CD8-positive, alpha-beta memory T cell (primary cell): ENCODE data around the gene SCN3A. TPM values are rescaled to one million over a fixed set of nuclear protein-coding genes. Genes with fewer than 3 reads are reported as not detected.

Experiments used
- CTCF ChIA-PET: fragments of 350-600 bp; sonication (Branson Sonifier 250); formaldehyde crosslinking; loops from one replicate; lab custom pipeline; 2021; ENCODE audit warnings: antibody characterized with exemption; lab: Charles Lee
- POLR2A ChIA-PET: fragments of 350-600 bp; sonication (Branson Sonifier 250); formaldehyde crosslinking; loops from one replicate; lab custom pipeline; 2021; ENCODE audit warnings: antibody characterized with exemption; lab: Charles Lee
- DNase-seq, 5 donors: peaks; one replicate each; pipeline versions ENCODE4 v3.0.0 to v3.0.0-alpha.2; 2020 to 2022; ENCODE audit warnings: mixed read lengths in 1 of 5
- H3K27ac ChIP-seq: one replicate; pipeline ENCODE4 v1.7.0; 2013; ENCODE audit warnings: low read depth, mild to moderate bottlenecking, low read length, moderate library complexity
- H3K27me3 ChIP-seq: 2 replicates; pipeline ENCODE4 v1.7.0; 2013; ENCODE audit warnings: low read length, mild to moderate bottlenecking; ENCODE audit not compliant: insufficient read depth, poor library complexity, severe bottlenecking
- H3K36me3 ChIP-seq: 2 replicates; pipeline ENCODE4 v1.7.0; 2013; ENCODE audit warnings: mild to moderate bottlenecking, low read length, moderate library complexity; ENCODE audit not compliant: insufficient read depth
- H3K4me1 ChIP-seq: 2 replicates; pipeline ENCODE4 v1.7.0; 2013; ENCODE audit warnings: mild to moderate bottlenecking, low read length, moderate library complexity; ENCODE audit not compliant: insufficient read depth
- H3K4me3 ChIP-seq: 2 replicates; pipeline ENCODE4 v1.7.0; 2013; ENCODE audit warnings: mild to moderate bottlenecking, low read length
- H3K9me3 ChIP-seq: 2 replicates; pipeline ENCODE4 v1.7.0; 2013; ENCODE audit warnings: mild to moderate bottlenecking, low read length
- H3K27ac Mint-ChIP-seq, 8 donors: one replicate each; pipeline ENCODE4 v1.8.0; 2020 to 2021; ENCODE audit warnings: mixed read lengths in 8 of 8, mild to moderate bottlenecking in 6 of 8, inconsistent platforms in 3 of 8, moderate library complexity in 3 of 8
- H3K27me3 Mint-ChIP-seq, 2 donors: one replicate each; pipeline ENCODE4 v1.8.0; 2020 to 2021; ENCODE audit warnings: mixed read lengths in 2 of 2, mild to moderate bottlenecking in 1 of 2, moderate library complexity in 1 of 2
- H3K36me3 Mint-ChIP-seq, 3 donors: one replicate each; pipeline ENCODE4 v1.8.0; 2020 to 2021; ENCODE audit warnings: mixed read lengths in 3 of 3, inconsistent platforms in 1 of 3, mild to moderate bottlenecking in 1 of 3
- H3K4me1 Mint-ChIP-seq, 3 donors: one replicate each; pipeline ENCODE4 v1.8.0; 2020 to 2021; ENCODE audit warnings: mixed read lengths in 3 of 3, inconsistent platforms in 1 of 3, mild to moderate bottlenecking in 1 of 3
- H3K4me3 Mint-ChIP-seq, 7 donors: one replicate each; pipeline ENCODE4 v1.8.0; 2020 to 2021; ENCODE audit warnings: mixed read lengths in 7 of 7, mild to moderate bottlenecking in 6 of 7, moderate library complexity in 4 of 7, inconsistent platforms in 2 of 7
- H3K9me3 Mint-ChIP-seq, 5 donors: one replicate each; pipeline ENCODE4 v1.8.0; 2020 to 2022; ENCODE audit warnings: mixed read lengths in 5 of 5, mild to moderate bottlenecking in 3 of 5, moderate library complexity in 2 of 5, inconsistent platforms in 1 of 5
- polyA plus RNA-seq: library from polyadenylated mRNA; unstranded; fragments of 300-500 nt; fragmentation: Illumina TruSeq; gene quantifications from one replicate; pipeline ENCODE4 v1.2.3, GENCODE V29; 2021
- total RNA-seq, 2 experiments: library from RNA; stranded (reverse); gene quantifications; one replicate each; pipeline ENCODE4 v1.2.3, GENCODE V29; 2021

Gene SCN3A
- total and polyA plus RNA-seq, 3 experiments from 2014 or later, result not detected

- H3K27me3 Mint-ChIP-seq, result no peaks in the 10 kb centered on the region
- no peak overlapping the region for H3K4me3 Mint-ChIP-seq
- ChIA-PET CTCF (no interaction called here), POLR2A (no interaction called here)
- no peaks in the 10 kb centered on the region for H3K4me1 Mint-ChIP-seq
- H3K9me3 Mint-ChIP-seq, result no peaks in the 10 kb centered on the region
- Histone ChIP-seq H3K4me3 (no peak overlapping the region), H3K9me3 (no peaks in the 10 kb centered on the region), H3K4me1 (no peaks in the 10 kb centered on the region), H3K27me3 (no peaks in the 10 kb centered on the region), H3K27ac (no peak overlapping the region), H3K36me3 (no peaks in the 10 kb centered on the region)
- H3K27ac Mint-ChIP-seq, result no peak overlapping the region
- H3K36me3 Mint-ChIP-seq, result no peaks in the 10 kb centered on the region
- DNase-seq, result no peak
These were observed 56.4 kb downstream of the SCN3A start for GRCh38 chr2:165147186-165148045.

DNA sequence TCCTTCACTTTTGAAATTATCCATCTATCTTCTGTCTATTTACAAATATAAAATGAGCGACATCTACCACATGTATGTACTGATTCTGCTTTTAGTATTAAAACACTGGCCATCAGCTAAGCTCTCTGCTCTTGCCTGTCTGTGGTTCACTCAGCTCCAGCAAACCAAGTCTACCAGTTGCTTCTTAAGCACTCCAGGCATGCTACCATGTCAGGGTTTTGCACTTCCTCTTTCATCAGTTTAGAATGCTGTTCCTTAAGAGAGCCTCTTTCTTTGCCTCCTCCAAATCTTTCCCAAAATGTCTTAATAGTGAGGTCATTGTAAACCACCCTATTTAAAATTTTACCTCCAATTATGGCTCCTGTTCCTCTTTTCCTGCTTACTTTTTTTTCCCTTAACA is 59.5 kb downstream of the SCN3A start:
- H3K36me3 Mint-ChIP-seq, result no peaks in the 10 kb centered on the region
- no peaks in the 10 kb centered on the region for H3K9me3 ChIP-seq
- H3K9me3 Mint-ChIP-seq, result no peaks in the 10 kb centered on the region
- no peaks in the 10 kb centered on the region for H3K4me1 ChIP-seq
- H3K4me1 Mint-ChIP-seq, result no peaks in the 10 kb centered on the region
- no peak overlapping the region for H3K4me3 ChIP-seq
- no peaks in the 10 kb centered on the region for H3K27me3 Mint-ChIP-seq
- no peak overlapping the region for H3K27ac ChIP-seq
- POLR2A ChIA-PET, result no interaction called here
- H3K36me3 ChIP-seq, result no peaks in the 10 kb centered on the region
- no peak for DNase-seq
- no peak overlapping the region for H3K4me3 Mint-ChIP-seq
- H3K27me3 ChIP-seq, result no peaks in the 10 kb centered on the region
- CTCF ChIA-PET, result no interaction called here
- H3K27ac Mint-ChIP-seq, result no peak overlapping the region

DNA sequence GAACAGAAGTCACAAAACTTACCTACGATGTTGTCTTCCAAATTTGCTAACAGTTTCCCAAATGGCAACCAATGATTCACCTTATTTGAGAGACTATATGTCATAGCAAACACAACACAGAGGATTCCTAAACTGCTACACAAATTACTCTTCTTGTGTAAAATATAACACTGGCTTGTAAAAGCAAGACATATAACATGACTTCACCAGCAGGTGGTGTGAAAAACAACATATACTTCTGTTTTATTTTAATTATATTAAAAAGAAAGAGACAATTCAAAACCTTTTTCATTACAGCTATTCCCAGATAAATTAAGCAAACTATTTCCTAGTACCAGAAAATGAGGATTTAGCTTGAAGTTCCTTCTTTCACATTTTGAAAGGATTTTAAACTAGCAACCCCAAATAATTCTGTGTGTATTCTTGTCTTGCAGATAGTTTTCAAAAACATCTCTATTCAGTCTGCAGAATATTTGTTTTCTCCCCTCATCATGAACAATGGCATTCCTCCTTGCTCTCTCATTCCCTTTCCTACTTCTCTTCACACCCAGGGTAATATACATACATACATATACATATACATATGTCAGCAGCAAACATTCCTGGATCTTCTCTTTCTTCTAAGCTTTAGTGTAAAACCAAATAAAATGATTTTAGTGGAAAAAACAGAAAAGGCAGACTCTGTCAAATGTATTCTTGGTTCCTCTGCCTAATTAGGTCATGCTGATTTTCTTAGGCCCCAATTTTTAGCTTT is 62.1 kb downstream of the SCN3A start:
- CTCF ChIA-PET, result no interaction called here
- no peaks in the 10 kb centered on the region for H3K4me1 Mint-ChIP-seq
- H3K36me3 Mint-ChIP-seq, result no peaks in the 10 kb centered on the region
- no peak for DNase-seq
- H3K27ac Mint-ChIP-seq, result no peak overlapping the region
- no peaks in the 10 kb centered on the region for H3K9me3 ChIP-seq
- POLR2A ChIA-PET, result no interaction called here
- H3K4me3 Mint-ChIP-seq, result no peak overlapping the region
- H3K27me3 ChIP-seq, result no peaks in the 10 kb centered on the region
- no peaks in the 10 kb centered on the region for H3K36me3 ChIP-seq
- no peaks in the 10 kb centered on the region for H3K27me3 Mint-ChIP-seq
- H3K4me3 ChIP-seq, result no peak overlapping the region
- H3K9me3 Mint-ChIP-seq, result no peaks in the 10 kb centered on the region
- no peak overlapping the region for H3K27ac ChIP-seq
- H3K4me1 ChIP-seq, result no peaks in the 10 kb centered on the region

GRCh38 chr2:165126244-165126643 is 77.6 kb downstream of the SCN3A start:
- Mint-ChIP-seq H3K9me3 (no peaks in the 10 kb centered on the region), H3K36me3 (no peaks in the 10 kb centered on the region), H3K27me3 (no peaks in the 10 kb centered on the region), H3K27ac (no peak overlapping the region), H3K4me3 (no peak overlapping the region), H3K4me1 (no peaks in the 10 kb centered on the region)
- no peaks in the 10 kb centered on the region for H3K27me3 ChIP-seq
- H3K4me1 ChIP-seq, result no peaks in the 10 kb centered on the region
- POLR2A ChIA-PET, result no interaction called here
- DNase-seq, result no peak
- H3K9me3 ChIP-seq, result no peaks in the 10 kb centered on the region
- no peak overlapping the region for H3K4me3 ChIP-seq
- CTCF ChIA-PET, result no interaction called here
- no peaks in the 10 kb centered on the region for H3K36me3 ChIP-seq
- H3K27ac ChIP-seq, result no peak overlapping the region

DNA sequence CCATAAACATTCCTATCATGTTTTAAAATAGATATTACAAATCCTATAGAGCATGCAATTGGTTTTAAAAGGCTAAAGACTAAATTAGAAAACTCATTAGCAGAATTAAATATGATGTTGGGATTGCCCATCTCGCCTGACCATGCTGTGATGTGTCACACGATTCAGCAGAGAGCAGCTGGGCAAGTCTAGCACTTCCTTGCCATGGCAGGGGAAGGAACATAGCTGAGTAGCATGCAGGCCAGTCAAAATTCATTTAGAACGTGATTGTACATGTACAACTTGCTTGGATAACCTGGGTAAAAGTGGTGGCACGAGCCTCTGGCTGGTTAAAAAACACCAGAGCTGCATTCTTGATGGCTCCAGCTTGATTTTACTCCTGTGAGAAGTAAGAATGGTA is 81.3 kb downstream of the SCN3A start:
- no peaks in the 10 kb centered on the region for H3K9me3 Mint-ChIP-seq
- Histone ChIP-seq H3K4me1 (no peaks in the 10 kb centered on the region), H3K36me3 (no peaks in the 10 kb centered on the region), H3K27ac (no peak overlapping the region), H3K27me3 (no peaks in the 10 kb centered on the region), H3K4me3 (no peak overlapping the region), H3K9me3 (no peaks in the 10 kb centered on the region)
- no peaks in the 10 kb centered on the region for H3K27me3 Mint-ChIP-seq
- H3K4me3 Mint-ChIP-seq, result no peak overlapping the region
- H3K4me1 Mint-ChIP-seq, result no peaks in the 10 kb centered on the region
- no peak overlapping the region for H3K27ac Mint-ChIP-seq
- CTCF ChIA-PET, result no interaction called here
- DNase-seq, result no peak
- POLR2A ChIA-PET, result no interaction called here
- no peaks in the 10 kb centered on the region for H3K36me3 Mint-ChIP-seq

DNA sequence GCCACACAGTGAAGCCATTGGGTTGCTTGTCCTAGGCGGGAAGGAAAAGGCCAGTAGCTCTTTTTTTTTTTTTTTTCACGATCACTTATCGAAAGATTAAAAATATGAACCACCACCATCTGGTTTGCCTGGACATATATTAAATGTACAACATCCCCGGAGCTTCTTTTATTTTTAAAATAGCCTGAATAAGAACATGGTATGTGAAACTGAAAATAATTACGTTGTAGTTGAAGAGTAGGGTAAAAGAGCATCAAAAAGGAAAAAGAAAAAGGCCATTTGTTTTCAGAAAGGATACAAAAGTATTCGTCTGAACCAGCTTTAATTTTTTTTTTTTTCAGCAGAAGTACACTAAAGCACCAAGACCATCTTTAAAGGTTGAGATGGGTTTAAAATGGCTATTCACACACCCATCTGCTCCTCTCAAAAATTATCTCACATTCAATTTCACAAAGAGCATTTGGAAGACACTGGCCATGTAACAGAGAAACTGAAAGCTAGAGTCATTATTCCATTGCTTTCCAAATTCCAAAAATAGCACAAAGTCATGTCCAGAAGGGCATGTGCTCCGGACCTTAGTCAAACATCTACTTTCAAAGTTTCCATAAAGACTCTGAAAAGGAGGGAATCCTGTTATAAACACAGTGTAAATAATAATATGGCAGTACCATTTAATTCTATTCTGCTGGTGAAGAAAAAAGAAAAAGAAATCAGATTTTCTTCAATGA is 82.9 kb downstream of the SCN3A start:
- no peaks in the 10 kb centered on the region for H3K4me1 Mint-ChIP-seq
- no peaks in the 10 kb centered on the region for H3K9me3 Mint-ChIP-seq
- Histone ChIP-seq H3K27me3 (no peaks in the 10 kb centered on the region), H3K9me3 (no peaks in the 10 kb centered on the region), H3K36me3 (no peaks in the 10 kb centered on the region), H3K4me3 (no peak overlapping the region), H3K27ac (no peak overlapping the region), H3K4me1 (no peaks in the 10 kb centered on the region)
- no peaks in the 10 kb centered on the region for H3K36me3 Mint-ChIP-seq
- H3K4me3 Mint-ChIP-seq, result no peak overlapping the region
- no peak overlapping the region for H3K27ac Mint-ChIP-seq
- DNase-seq, result no peak
- H3K27me3 Mint-ChIP-seq, result no peaks in the 10 kb centered on the region
- ChIA-PET CTCF (no interaction called here), POLR2A (no interaction called here)

GRCh38 chr2:165115258-165115657 is 88.6 kb downstream of the SCN3A start:
- H3K27ac ChIP-seq, result no peak overlapping the region
- POLR2A ChIA-PET, result no interaction called here

DNA sequence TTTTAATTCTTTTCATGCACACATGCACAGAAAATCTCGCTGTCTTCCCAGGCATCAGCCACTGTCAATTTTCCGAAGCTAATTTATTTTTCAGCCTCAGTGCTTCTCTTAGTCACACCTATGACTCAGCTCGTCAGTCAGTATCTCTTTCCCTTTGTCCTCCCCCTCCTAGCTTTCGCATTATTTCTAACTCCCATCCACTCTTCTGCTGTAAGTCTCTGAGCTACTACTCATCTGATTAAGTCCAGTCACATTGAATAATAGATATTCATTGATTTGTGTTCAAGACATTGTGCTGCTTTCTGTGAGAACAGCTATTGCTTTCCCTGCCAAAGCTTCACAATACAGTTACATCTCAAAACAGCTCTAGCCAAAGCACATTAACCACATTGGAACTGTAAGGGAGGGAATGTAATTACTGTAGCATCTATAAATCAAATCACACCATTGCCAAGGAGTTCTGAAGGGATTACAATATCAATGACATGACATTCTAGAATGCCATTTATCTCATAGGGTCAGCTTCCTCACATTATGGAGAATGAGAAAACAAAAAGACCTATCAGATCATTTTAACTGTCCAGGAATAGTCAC is 89.4 kb downstream of the SCN3A start:
- POLR2A ChIA-PET, result no interaction called here
- no peaks in the 10 kb centered on the region for H3K27me3 ChIP-seq
- H3K27me3 Mint-ChIP-seq, result no peaks in the 10 kb centered on the region
- no peaks in the 10 kb centered on the region for H3K4me1 ChIP-seq
- H3K4me3 ChIP-seq, result no peak overlapping the region
- CTCF ChIA-PET, result no interaction called here
- no peaks in the 10 kb centered on the region for H3K9me3 ChIP-seq
- no peak overlapping the region for H3K27ac ChIP-seq
- H3K27ac Mint-ChIP-seq, result no peak overlapping the region
- no peak overlapping the region for H3K4me3 Mint-ChIP-seq
- no peaks in the 10 kb centered on the region for H3K36me3 ChIP-seq
- H3K36me3 Mint-ChIP-seq, result no peaks in the 10 kb centered on the region
- no peak for DNase-seq
- H3K4me1 Mint-ChIP-seq, result no peaks in the 10 kb centered on the region
- no peaks in the 10 kb centered on the region for H3K9me3 Mint-ChIP-seq

More at GRCh38 chr2:165115258-165115657, 88.6 kb downstream of the SCN3A start:
- H3K36me3 ChIP-seq, result no peaks in the 10 kb centered on the region
- Mint-ChIP-seq H3K36me3 (no peaks in the 10 kb centered on the region), H3K9me3 (no peaks in the 10 kb centered on the region), H3K4me1 (no peaks in the 10 kb centered on the region), H3K27me3 (no peaks in the 10 kb centered on the region), H3K4me3 (no peak overlapping the region), H3K27ac (no peak overlapping the region)
- no peak for DNase-seq
- no peak overlapping the region for H3K4me3 ChIP-seq
- H3K27me3 ChIP-seq, result no peaks in the 10 kb centered on the region
- H3K9me3 ChIP-seq, result no peaks in the 10 kb centered on the region
- CTCF ChIA-PET, result no interaction called here
- H3K4me1 ChIP-seq, result no peaks in the 10 kb centered on the region
